Suppressor macrophage (primary cell): Measurements from ENCODE around the gene SEPTIN10.
"Not testable (repeated sequence)": the region's sequence is repeated elsewhere in the genome, so short reads cannot be mapped to it uniquely, and the experiment has no call there.

Experiments
- DNase-seq, 4 experiments: peaks; one replicate each; pipeline ENCODE4 v3.0.0-alpha.2; 2020 to 2022

The SEPTIN10 gene

GRCh38 chr2:109542384-109542783 is 71.4 kb downstream of the SEPTIN10 start:
- DNase-seq: no peak

GRCh38 chr2:109538546-109538945 is 75.2 kb downstream of the SEPTIN10 start:
- DNase-seq: no peak

GRCh38 chr2:109537565-109538222 is 76.1 kb downstream of the SEPTIN10 start:
- no peak for DNase-seq

- DNase-seq: not testable (repeated sequence)
Measured at GRCh38 chr2:109536556-109536955, 77.2 kb downstream of the SEPTIN10 start.

GRCh38 chr2:109535217-109535946 is 78.4 kb downstream of the SEPTIN10 start:
- DNase-seq: no peak

GRCh38 chr2:109533823-109534222 is 79.9 kb downstream of the SEPTIN10 start:
- DNase-seq: no peak

- DNase-seq: no peak
Measured at GRCh38 chr2:109532728-109533076, 81.1 kb downstream of the SEPTIN10 start.

GRCh38 chr2:109531896-109532727 is 81.7 kb downstream of the SEPTIN10 start:
- no peak for DNase-seq

GRCh38 chr2:109531221-109531620 is 82.5 kb downstream of the SEPTIN10 start:
- no peak for DNase-seq

GRCh38 chr2:109530712-109531111 is 83.1 kb downstream of the SEPTIN10 start:
- no peak for DNase-seq

- no peak for DNase-seq
Measured at GRCh38 chr2:109529532-109530449, 84.0 kb downstream of the SEPTIN10 start.

GRCh38 chr2:109528811-109529501 is 84.8 kb downstream of the SEPTIN10 start:
- DNase-seq: no peak

GRCh38 chr2:109527846-109528705 is 85.7 kb downstream of the SEPTIN10 start:
- DNase-seq: no peak

GRCh38 chr2:109527079-109527478 is 86.7 kb downstream of the SEPTIN10 start:
- no peak for DNase-seq

- no peak for DNase-seq
Measured at GRCh38 chr2:109526442-109526970, 87.3 kb downstream of the SEPTIN10 start.

- DNase-seq: no peak
Measured at GRCh38 chr2:109525836-109526235, 87.9 kb downstream of the SEPTIN10 start.

- no peak for DNase-seq
Measured at GRCh38 chr2:109523536-109524361, 90.0 kb downstream of the SEPTIN10 start.

- no peak for DNase-seq
Measured at GRCh38 chr2:109523121-109523520, 90.6 kb downstream of the SEPTIN10 start.

GRCh38 chr2:109522063-109522374 is 91.7 kb downstream of the SEPTIN10 start:
- DNase-seq: no peak
